ENCODE data around the gene NCLN. TPM values are rescaled to one million over a fixed set of nuclear protein-coding genes. Genes with fewer than 3 reads are reported as not detected.

NCLN gene
- total and polyA plus RNA-seq, 9 donors: 5.3 to 43.6 (median 22.1) TPM

DNA sequence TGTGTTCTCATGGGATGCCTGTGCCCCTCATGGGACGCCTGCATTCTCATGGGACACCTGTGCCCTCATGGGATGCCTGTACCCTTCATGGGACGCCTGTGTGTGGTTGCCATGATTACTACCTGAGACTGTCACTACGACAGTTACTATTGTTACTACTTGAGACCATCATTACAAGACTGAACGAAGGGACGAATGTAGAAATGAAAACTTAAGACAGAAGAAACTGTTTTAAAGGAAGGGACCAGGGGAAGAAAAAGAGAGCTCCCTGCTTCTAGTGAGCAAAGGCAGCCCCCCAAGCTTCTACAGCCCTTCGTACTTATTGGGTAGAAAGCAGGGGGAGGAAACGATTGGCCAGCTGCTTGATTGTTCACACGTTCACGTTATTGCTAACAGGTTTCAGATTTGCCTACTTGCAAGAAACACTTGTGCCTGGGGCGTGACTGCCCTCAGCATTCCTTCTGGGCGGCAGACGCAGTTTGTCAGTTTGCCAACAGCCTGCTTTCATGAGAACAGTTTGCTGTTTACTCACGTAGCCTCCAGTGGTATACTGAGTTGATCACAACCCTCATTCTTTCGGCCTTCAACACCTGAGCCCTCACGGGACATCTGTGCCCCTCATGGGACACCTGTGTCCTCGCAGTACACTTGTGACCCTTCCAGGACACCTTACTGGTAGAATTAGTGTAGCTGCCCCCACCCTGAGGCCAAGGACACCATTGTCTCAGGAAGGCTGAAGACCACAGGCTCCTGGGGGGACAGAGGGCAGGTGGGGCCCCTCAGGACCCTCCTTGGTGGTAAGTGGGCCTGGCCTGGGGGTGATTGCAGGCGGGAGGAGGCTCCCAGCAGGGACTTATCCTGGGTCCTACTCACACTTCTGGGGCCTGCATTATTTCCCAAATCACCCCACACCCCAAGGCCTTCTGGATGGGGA is 9.7 kb upstream of the NCLN start:
- 53 to 65% (median 56%) methylated on average over 17 of the region's 17 CpGs for WGBS, 3 donors
- no peak overlapping the region for H3K27ac ChIP-seq
- no peak overlapping the region for H3K4me3 ChIP-seq
- intact Hi-C loops (cut with DNase I): no loop called here
- no peaks in the 10 kb centered on the region for H3K27me3 ChIP-seq
- no peak for DNase-seq
- H3K4me1 ChIP-seq (ENCODE audit: insufficient read depth): no peaks in the 10 kb centered on the region
- H3K36me3 ChIP-seq: no peaks in the 10 kb centered on the region
- H3K9me3 ChIP-seq: no peaks in the 10 kb centered on the region
- TF ChIP-seq, protein P1, sequence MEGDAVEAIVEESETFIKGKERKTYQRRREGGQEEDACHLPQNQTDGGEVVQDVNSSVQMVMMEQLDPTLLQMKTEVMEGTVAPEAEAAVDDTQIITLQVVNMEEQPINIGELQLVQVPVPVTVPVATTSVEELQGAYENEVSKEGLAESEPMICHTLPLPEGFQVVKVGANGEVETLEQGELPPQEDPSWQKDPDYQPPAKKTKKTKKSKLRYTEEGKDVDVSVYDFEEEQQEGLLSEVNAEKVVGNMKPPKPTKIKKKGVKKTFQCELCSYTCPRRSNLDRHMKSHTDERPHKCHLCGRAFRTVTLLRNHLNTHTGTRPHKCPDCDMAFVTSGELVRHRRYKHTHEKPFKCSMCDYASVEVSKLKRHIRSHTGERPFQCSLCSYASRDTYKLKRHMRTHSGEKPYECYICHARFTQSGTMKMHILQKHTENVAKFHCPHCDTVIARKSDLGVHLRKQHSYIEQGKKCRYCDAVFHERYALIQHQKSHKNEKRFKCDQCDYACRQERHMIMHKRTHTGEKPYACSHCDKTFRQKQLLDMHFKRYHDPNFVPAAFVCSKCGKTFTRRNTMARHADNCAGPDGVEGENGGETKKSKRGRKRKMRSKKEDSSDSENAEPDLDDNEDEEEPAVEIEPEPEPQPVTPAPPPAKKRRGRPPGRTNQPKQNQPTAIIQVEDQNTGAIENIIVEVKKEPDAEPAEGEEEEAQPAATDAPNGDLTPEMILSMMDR (IDR thresholded peaks at IDR 0.05): no peak
- TF ChIP-seq POLR2A (IDR thresholded peaks at IDR 0.05): no peak
- no peak for TF ChIP-seq EP300 (IDR thresholded peaks at IDR 0.05)

DNA sequence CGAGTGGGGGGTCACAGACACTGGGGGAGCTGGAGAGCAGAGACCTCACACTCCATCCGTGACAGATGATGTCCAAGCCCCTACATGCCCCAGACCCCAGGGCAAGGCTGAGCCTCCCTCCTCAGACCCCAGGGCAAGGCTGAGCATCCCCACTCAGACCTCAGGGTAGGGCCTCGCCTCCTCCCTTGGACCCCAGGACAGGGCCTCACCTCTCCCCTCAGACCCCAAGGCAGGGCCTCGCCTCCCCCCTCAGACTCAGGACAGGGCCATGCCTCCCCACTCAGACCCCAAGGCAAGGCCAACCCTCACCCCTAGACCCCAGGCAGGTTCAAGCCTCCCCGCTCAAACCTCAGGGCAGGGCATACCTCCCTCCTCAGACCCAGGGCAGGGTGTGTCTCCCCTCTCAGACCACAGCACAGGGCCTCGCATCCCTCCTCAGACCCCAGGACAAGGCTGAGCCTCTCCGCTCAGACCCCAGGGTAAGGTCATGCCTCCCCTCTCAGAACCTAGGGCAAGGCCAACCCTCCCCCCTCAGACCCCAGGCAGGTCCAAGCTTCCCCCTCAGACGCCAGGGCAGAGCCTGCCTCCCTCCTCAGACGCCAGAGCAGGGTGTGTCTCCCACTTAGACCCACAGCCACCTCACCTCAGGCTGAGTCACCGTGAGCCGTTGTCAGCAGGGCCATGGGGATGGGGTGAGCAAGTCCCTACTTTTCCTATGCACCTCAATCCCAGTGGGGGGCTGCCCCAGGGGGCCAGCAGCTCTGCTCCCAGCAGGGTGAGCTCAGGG is 8.8 kb upstream of the NCLN start:
- Histone ChIP-seq H3K4me1 (ENCODE audit: insufficient read depth) (no peaks in the 10 kb centered on the region), H3K4me3 (no peak overlapping the region), H3K9me3 (no peaks in the 10 kb centered on the region), H3K27ac (no peak overlapping the region), H3K36me3 (no peaks in the 10 kb centered on the region), H3K27me3 (no peaks in the 10 kb centered on the region)
- intact Hi-C loops (cut with DNase I): no loop called here
- DNase-seq: no peak
- TF ChIP-seq POLR2A (IDR thresholded peaks at IDR 0.05) (no peak), EP300 (IDR thresholded peaks at IDR 0.05) (no peak)
- TF ChIP-seq, protein P1 (IDR thresholded peaks at IDR 0.05): no peak
- 70 to 75% (median 72%) methylated on average over 11 of the region's 11 CpGs for WGBS, 3 donors

DNA sequence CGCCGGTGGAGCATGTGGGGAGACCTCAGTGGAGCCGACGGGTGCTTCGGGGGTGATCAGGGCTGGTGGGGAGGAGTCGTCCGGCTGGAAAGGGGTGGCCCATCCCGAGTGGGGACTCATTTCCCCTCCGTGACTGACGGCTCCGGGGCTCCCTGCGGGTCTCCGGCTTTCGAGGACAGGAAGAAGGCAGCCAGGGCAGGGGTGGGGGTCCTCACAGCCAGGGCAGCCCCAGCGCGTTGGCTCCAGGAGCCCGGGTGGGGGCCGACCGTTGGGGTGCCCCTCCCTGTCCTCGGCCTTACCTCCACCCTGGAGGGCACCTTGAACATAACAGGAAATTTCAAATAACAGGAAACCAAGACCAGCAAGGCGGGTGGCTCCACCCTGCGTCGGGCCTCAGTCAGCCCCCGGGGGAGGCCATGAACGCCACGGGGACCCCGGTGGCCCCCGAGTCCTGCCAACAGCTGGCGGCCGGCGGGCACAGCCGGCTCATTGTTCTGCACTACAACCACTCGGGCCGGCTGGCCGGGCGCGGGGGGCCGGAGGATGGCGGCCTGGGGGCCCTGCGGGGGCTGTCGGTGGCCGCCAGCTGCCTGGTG is 7.3 kb upstream of the NCLN start, which contains the start of gene S1PR4:
S1PR4 (plus strand) TSS at position 393 of the 596 bp plus-strand sequence; CDS start at position 417, 24 bp downstream.
- peak in 1 of 5 donors; percentile 20 for DNase-seq
- H3K4me1 ChIP-seq (ENCODE audit: insufficient read depth): no peaks in the 10 kb centered on the region
- no peaks in the 10 kb centered on the region for H3K36me3 ChIP-seq
- intact Hi-C loops (cut with DNase I): no loop called here
- H3K27me3 ChIP-seq: no peaks in the 10 kb centered on the region
- H3K27ac ChIP-seq: no peak within 1 kb of the TSS
- no peak for TF ChIP-seq EP300 (IDR thresholded peaks at IDR 0.05)
- H3K4me3 ChIP-seq: no peak within 1 kb of the TSS
- 75 to 79% (median 76%) methylated on average over 37 to 42 of the region's 42 CpGs for WGBS, 3 donors
- H3K9me3 ChIP-seq: no peaks in the 10 kb centered on the region

DNA sequence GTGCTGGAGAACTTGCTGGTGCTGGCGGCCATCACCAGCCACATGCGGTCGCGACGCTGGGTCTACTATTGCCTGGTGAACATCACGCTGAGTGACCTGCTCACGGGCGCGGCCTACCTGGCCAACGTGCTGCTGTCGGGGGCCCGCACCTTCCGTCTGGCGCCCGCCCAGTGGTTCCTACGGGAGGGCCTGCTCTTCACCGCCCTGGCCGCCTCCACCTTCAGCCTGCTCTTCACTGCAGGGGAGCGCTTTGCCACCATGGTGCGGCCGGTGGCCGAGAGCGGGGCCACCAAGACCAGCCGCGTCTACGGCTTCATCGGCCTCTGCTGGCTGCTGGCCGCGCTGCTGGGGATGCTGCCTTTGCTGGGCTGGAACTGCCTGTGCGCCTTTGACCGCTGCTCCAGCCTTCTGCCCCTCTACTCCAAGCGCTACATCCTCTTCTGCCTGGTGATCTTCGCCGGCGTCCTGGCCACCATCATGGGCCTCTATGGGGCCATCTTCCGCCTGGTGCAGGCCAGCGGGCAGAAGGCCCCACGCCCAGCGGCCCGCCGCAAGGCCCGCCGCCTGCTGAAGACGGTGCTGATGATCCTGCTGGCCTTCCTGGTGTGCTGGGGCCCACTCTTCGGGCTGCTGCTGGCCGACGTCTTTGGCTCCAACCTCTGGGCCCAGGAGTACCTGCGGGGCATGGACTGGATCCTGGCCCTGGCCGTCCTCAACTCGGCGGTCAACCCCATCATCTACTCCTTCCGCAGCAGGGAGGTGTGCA is 6.6 kb upstream of the NCLN start:
- no peak overlapping the region for H3K27ac ChIP-seq
- no peaks in the 10 kb centered on the region for H3K27me3 ChIP-seq
- 90 to 91% (median 90%) methylated on average over 42 to 52 of the region's 52 CpGs for WGBS, 3 donors
- no peaks in the 10 kb centered on the region for H3K36me3 ChIP-seq
- TF ChIP-seq, protein P1 (IDR thresholded peaks at IDR 0.05): no peak
- TF ChIP-seq EP300 (IDR thresholded peaks at IDR 0.05): no peak
- no peak for TF ChIP-seq POLR2A (IDR thresholded peaks at IDR 0.05)
- H3K9me3 ChIP-seq: no peaks in the 10 kb centered on the region
- no peaks in the 10 kb centered on the region for H3K4me1 ChIP-seq (ENCODE audit: insufficient read depth)
- peak in 1 of 5 donors; percentile 21 for DNase-seq
- intact Hi-C loops (cut with DNase I): no loop called here
- no peak overlapping the region for H3K4me3 ChIP-seq
